Stomach (tissue), 4 donors: ENCODE measurements around the gene CCDC83.

Experiments used
- CTCF ChIP-seq, 7 experiments: fragments of 450-650 bp in 4 of 7; fragments of 200-600 bp in 3 of 7; sonication (generic) in 3 of 7; IDR thresholded peaks; one replicate each; pipeline ENCODE4 v1.5.1; 2016 to 2019; ENCODE audit warnings: antibody characterized with exemption in 7 of 7, control low read depth in 2 of 7, mild to moderate bottlenecking in 1 of 7
- EP300 ChIP-seq: sonication (generic); formaldehyde crosslinking; IDR thresholded peaks from one replicate; pipeline ENCODE4 v1.6.1; 2017; ENCODE audit warnings: antibody characterized with exemption
- POLR2AphosphoS5 ChIP-seq, 3 donors: sonication (generic); formaldehyde crosslinking; IDR thresholded peaks; one replicate each; pipeline ENCODE4 v1.6.1; 2016; ENCODE audit warnings: antibody characterized with exemption in 3 of 3

- TF ChIP-seq CTCF (IDR thresholded peaks at IDR 0.05) (no peak), POLR2AphosphoS5 (IDR thresholded peaks at IDR 0.05) (no peak), EP300 (no peak)
Observed at GRCh38 chr11:85949798-85950197, 94.6 kb downstream of the CCDC83 start.
